IPS-NIHi11 (cell line): ENCODE results near the gene CD200R1.

Experiments
- DNase-seq: peaks from one replicate; pipeline ENCODE4 v3.0.0; 2012; ENCODE audit warnings: mixed read lengths, low spot score

CD200R1 gene

DNA sequence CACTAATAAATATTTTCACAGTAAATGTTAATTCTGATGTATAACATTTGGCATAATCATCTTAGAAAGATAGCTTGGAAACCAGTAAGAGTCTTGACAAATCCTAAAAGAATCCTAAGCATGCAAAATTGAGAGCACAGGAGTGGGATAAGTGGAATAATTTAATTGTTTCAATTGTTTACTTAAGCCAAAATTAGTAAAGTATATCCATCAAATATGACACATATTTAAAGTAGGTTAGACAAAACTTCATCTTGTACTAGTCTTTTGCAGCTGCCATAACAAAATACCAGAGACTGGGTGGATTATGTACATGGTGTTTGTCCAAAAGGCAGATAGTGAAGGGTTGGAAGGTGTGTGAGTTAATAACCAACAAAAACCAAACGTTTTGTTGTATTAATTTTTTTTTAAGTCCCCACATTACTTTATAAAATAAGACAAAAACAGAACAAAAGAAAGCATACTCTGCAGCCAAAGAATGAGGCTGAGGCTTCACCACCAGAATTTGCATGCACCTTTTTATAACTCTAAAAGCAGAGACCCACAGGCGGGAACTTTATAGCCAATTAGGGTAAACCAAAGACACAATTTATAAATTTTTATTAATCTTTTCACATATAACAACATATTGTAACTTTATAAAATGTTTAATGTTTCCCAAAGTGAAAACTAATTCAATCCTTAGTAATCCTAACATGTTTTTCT, 86.4 kb downstream of the CD200R1 start:
- DNase-seq, result no peak

DNA sequence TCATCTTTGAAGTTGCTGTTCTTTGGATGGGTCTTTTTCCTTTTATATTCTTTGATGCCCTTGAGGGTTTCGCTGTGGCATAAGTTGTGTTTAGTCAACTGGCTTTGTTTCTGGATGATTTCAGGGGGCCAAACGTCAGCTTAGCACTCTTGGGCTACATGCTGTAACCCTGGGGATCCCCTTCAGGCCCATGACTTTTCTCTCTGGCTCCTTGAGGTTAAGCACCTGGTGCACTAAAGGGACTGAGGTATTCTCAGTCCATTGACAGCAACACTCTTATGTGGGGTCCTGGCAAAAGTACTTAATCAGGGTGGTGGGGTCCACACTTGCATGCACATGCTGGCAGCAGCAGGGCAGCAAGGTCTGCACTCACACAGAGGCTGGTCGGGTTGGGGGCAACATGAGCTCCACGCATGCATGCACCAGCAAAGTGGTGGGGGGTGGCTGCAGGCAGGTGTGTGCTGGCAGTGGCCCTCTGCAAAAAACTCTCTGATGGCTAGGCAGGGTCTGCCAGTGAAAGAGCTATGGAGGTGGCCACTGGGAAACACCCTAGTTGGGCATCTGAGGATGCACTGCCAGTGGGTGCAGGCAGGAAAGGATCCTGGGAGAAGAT, 90.1 kb downstream of the CD200R1 start:
- no peak for DNase-seq

- DNase-seq, result no peak
Observed at GRCh38 chr3:112881891-112882290, 93.0 kb downstream of the CD200R1 start.

GRCh38 chr3:112875561-112875960, 99.3 kb downstream of the CD200R1 start:
- DNase-seq, result no peak

DNA sequence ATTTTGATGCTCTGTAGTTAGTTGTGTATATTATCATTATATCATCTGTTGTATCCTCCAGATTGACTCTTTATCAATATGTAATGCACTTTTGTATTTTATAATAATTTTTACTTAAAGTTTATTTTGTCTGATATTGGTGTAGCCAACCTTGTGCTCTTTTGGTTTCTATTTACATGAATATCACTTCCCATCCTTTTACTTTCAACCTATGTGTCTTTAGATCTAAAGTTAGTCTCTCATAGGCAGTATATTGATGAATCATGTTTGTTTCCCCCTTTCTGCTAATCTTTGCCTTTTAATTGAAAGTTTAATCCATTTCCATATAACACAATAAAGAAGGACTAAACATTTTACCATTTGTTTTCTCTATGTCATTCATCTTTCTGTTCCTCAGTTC, 100.2 kb downstream of the CD200R1 start:
- DNase-seq, result no peak

DNA sequence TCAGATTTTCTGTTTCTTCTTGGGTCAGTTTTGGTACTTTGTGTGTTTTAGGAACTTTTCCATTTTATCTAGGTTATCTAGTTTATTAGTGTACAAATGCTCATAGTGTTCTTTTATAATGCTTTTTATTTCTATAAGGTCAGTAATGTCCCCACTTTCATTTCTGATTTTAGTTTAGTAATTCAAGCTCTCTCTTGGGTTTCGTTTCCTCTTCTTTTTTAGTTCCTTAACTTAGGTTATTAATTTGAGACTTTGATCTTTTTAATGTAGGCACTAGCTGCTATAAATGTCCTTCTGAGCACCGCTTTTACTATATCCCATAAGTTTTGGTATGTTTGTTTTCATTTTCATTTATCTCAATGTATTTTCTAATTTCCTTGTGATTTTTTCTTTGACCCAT, 101.3 kb downstream of the CD200R1 start:
- no peak for DNase-seq

GRCh38 chr3:112871735-112872134, 103.2 kb downstream of the CD200R1 start:
- DNase-seq, result no peak
